GM21737 (cell line): ENCODE data around the gene TARS1.
"Not testable (repeated sequence)": the region's sequence is repeated elsewhere in the genome, so short reads cannot be mapped to it uniquely, and the experiment has no call there.

Source experiments
- ATAC-seq: cut with Tn5 transposase; IDR thresholded peaks from one replicate; pipeline ENCODE4 v1.9.1; 2021; ENCODE audit warnings: mild to moderate bottlenecking, moderate library complexity; ENCODE audit not compliant: unreplicated experiment

The TARS1 gene

DNA sequence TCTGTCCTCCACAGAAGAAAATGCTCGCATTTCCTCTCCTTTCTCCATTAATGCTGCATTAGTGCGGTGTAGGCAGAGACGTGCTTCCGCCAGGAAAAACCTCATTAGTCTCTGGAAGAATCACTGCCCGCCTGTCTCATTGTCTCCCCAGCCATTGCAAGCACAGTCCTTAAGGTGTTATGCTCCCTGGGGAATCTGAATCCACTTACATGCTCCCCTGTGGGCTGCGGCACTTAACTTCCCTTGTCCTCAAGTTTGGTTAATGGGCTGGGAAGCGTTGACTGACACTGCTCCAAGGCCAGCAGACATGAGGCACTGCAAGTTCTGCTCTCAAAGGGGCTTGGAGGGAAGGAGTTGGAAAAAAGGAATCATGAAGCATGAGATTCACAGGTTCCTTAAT, 41.6 kb downstream of the TARS1 start:
- ATAC-seq, result no peak

- ATAC-seq, result no peak
Observed at GRCh38 chr5:33487236-33487635, 46.5 kb downstream of the TARS1 start.

DNA sequence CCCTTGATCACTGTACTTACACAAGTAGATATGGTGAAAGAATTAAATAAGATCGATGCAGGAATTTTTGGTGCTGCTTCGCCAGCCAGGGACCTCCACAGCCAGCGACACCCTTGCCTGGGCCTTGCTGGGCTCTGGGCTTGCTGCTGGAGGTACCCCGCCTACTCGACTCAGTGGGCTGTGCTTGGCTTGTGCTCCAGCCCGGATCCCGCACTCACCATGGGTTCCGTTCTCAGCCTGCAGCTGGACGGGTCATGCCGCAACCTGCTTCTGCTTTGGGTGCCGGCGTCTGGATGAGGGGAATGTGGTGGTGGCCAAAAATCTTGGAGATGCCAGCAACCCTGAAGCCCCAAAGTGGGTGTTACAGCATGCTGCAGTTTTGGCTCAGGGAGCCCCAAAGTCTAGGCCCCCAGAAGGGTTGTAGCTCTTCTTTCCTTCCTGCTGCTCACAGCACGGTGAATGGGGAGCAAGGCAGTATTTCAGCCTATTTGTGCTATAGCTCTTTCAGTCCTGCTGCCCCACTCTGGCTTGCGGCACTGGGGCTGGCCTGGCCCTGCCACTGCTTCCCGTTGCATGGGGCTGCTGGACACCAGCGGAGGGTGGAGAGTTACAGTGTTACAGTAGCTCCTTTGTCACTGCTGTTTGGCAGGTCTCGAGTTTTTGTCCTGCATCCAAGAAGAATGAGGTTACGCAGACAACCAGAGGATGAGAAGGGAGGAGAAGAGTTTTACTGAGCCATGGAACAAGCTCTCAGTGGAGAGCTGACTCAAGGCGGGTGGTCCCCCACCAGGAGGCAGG, 48.0 kb downstream of the TARS1 start:
- ATAC-seq, result no peak

GRCh38 chr5:33489481-33490067, 48.8 kb downstream of the TARS1 start:
- no peak for ATAC-seq

DNA sequence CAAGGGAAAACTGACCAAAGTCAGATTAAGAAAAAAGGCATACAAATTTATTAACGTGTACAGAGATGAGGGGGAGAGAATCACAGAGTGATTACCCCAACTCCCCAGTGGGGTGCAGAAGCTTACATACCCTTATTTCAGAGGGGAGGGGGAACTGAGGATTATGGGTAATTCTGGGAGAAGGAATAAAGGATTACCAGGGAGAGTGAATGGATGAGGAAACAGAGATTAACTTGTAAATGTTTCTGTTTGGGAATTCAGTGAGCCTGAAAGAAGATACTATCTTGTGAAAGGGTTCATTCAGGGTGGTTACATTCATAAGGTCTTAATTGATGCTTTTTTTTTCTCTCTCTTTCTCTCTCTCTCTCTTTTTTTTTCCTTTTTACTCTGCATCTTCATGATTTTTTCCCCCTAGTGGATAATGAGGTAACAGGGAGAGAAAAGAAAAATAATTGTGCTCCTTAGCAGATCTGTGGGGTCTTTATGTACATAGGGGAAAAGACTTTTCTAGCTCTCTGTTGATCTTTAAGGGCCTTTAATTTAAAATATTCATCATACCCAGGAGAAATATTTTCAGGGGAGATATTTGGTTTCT, 49.4 kb downstream of the TARS1 start:
- ATAC-seq, result no peak

DNA sequence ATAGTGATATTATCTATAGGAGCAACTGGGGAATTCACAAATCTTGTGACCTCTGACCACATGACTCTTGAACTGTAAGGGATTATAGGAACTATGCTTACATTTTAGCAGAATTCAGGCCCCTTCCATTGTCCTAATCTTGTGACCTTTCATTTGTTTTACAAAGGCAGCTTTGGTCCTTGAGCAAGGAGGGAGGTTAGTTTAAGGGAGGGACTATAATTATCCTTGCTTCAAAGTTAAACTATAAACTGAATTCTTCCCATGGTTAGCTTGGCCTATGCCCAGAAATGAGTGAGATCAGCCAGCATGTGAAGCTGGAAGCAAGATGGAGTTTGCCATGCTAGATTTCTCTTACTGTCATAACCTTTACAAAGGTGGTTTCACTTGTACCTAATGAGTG, 51.2 kb downstream of the TARS1 start:
- no peak for ATAC-seq

DNA sequence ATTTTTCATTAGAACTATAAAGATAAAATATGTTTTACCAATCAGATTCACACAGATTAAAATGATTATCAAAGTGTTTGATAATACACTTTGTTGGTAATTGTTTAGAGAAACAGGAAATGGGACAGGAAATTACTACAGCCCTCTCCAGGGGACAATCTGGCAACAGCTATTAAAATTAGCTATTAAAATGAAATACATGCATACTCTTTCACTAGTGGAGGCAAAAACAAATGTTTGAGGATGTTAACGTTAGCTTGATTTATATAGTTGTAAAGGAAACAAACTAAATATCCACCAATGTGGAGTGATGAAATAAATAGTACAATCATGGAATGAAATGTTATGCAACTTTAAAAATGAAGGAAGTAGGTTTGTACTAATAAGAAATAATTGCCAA, 53.7 kb downstream of the TARS1 start:
- no peak for ATAC-seq

- ATAC-seq, result no peak
Observed at GRCh38 chr5:33501260-33501659, 60.5 kb downstream of the TARS1 start.

DNA sequence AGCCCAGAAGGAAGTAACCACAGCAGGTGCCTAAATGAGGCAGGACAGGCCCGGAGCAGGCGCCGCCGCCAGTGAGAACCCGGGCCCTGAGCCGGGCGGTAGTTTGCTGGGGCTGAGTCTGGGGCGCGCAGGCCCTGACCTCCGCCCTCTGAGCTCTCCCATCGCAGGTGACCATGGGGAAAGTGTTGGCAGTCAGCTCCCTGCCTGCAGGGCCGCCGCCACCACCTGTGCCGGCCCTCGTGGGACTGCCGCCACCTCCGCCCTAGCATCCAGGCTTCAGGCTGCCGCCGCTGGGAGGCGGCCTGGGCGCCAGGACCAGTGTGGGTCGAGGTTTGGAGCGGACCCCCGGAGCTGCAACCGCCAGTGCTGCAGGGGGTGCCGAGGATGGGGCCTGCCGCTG, 61.1 kb downstream of the TARS1 start:
- ATAC-seq, result no peak

GRCh38 chr5:33504570-33504969, 63.8 kb downstream of the TARS1 start:
- ATAC-seq, result no peak

DNA sequence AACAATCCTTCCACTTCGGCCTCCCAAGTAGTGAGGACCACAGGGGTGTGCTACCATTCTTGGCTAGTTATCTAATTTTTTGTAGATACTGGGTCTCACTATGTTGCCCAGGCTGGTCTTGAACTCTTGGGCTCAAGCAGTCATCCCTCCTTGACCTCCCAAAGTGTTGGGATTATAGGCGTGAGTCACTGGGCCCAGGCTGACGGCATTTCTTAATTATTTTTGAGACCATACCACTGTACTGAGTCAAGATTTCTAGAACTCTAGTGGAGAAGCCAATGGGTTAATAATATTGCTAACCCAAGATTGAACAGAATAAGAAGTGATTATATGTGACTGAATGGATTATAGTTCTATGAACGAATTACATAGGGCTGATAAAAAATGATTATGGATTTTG, 66.7 kb downstream of the TARS1 start:
- no peak for ATAC-seq

GRCh38 chr5:33509036-33509435, 68.3 kb downstream of the TARS1 start:
- no peak for ATAC-seq

DNA sequence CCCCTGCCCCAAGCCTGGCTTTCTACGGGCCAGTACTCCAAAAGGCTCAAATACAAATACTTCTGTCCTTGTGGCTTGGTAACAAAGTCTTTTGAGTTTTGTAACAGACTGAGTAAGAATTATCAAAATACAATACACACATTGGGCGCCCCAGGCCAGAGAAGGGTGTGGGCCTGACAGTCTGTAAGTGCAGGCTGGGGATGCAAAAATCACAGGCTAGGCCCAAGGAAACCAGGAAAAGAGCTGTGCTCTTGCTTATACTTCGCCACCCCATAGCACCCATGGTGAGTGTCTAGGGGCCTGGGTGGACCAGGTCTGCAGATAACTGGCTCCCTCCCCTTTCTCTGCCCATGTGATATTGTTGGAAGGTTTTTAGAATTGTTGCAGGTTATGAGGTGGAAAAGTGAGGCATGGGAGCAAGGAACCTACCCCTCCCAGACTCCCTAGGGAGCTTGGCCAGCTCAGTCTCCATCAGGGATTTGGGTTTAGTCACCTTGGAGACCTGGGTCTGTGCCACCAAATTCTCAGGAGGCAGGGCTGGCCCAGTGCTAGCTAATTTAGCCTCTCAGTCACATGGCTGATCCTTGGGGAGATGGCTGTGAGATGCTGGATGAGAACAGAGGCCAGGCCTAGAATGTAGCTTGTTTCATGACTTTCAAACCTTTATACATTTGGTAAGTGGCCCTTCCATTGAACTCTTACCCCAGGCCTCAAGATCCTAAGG, 72.9 kb downstream of the TARS1 start:
- no peak for ATAC-seq

DNA sequence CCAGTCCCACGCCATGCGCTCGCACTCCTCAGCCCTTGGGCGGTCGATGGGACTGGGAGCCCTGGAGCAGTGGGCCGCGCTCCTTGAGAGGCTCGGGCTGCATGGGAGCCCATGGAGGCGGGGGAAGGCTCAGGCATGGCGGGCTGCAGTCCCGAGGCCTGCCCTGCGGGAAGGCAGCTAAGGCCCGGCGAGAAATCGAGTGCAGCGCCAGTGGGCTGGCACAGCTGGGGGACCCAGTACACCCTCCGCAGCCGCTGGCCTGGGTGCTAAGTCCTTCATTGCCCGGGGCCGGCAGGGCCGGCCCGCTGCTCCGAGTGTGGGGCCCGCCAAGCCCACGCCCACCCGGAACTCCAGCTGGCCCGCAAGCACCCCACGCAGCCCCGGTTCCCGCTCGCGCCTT, 74.6 kb downstream of the TARS1 start:
- ATAC-seq, result not testable (repeated sequence)

DNA sequence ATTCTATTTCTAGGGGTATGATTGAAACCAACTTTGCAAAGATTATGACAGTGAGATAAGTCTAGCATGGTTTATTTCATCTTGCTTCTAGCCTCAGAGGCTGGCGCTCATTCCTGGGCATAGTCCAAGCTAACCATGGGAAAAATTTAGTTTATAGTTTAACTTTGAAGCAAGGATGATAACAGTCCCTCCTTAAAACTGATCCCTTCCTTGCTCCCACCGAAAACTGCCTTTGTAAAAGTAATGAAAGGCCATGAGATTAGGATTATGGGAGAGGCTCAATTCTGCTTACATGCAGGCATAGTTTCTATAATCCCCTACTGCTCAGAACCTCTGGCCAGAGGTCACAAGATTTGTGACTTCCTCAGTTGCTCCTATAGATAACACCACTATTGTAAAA, 75.7 kb downstream of the TARS1 start:
- no peak for ATAC-seq
